Muscle layer of duodenum (tissue), 2 donors: ENCODE results near the gene RAD51B.
A peak's percentile ranks its signal among the peaks of the same experiment; 100 is the strongest.

Experiments used
- H3K27ac ChIP-seq: one replicate; pipeline ENCODE4 v1.7.0; 2013; ENCODE audit warnings: mild to moderate bottlenecking, low read length
- H3K27me3 ChIP-seq: one replicate; pipeline ENCODE4 v1.7.0; 2013; ENCODE audit warnings: low read depth, mild to moderate bottlenecking, control low read depth, low read length
- H3K36me3 ChIP-seq, 2 donors: one replicate each; pipeline ENCODE4 v1.7.0; 2013; ENCODE audit warnings: low read length in 2 of 2, control low read depth in 1 of 2, mild to moderate bottlenecking in 1 of 2; ENCODE audit not compliant: insufficient read depth in 2 of 2, control insufficient read depth in 1 of 2
- H3K4me1 ChIP-seq, 2 donors: one replicate each; pipeline ENCODE4 v1.7.0; 2013; ENCODE audit warnings: low read length in 2 of 2, mild to moderate bottlenecking in 2 of 2, control low read depth in 1 of 2, moderate library complexity in 1 of 2; ENCODE audit not compliant: insufficient read depth in 2 of 2, control insufficient read depth in 1 of 2
- H3K4me3 ChIP-seq, 2 donors: one replicate each; pipeline ENCODE4 v1.7.0; 2013; ENCODE audit warnings: low read length in 2 of 2, low read depth in 1 of 2, mild to moderate bottlenecking in 1 of 2
- H3K9me3 ChIP-seq, 2 donors: one replicate each; pipeline ENCODE4 v1.7.0; 2013; ENCODE audit warnings: low read length in 2 of 2, control low read depth in 1 of 2, mild to moderate bottlenecking in 1 of 2; ENCODE audit not compliant: control insufficient read depth in 1 of 2
- donor health status: healthy.

The RAD51B gene

GRCh38 chr14:68223631-68224030 lies 404.1 kb downstream of the RAD51B start:
- no peak overlapping the region for H3K27ac ChIP-seq
- H3K27me3 ChIP-seq = no peaks in the 10 kb centered on the region
- no peaks in the 10 kb centered on the region for H3K9me3 ChIP-seq
- no peaks in the 10 kb centered on the region for H3K4me1 ChIP-seq
- H3K36me3 ChIP-seq = no peaks in the 10 kb centered on the region
- no peak overlapping the region for H3K4me3 ChIP-seq

DNA sequence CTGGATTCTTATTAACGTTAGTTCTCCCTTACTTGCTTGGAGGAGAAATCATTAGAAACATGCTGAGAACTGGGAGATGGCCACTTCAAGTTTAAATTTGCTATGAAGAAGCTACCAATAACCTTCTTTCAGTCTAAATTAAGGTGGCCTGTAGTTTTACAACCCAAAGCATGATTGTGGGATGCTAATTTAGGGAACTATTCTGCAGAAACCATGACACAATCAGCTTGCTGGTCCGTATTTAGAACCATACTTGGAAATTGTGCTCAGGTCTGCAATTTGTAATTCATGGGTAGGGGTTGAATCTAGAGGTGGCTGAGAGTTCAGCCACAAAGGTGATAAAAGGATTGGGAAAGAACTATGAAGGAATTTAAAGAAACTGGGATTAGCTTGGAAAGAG lies 405.7 kb downstream of the RAD51B start:
- Histone ChIP-seq H3K36me3 (no peaks in the 10 kb centered on the region), H3K9me3 (no peaks in the 10 kb centered on the region), H3K4me1 (no peaks in the 10 kb centered on the region), H3K27me3 (no peaks in the 10 kb centered on the region), H3K27ac (no peak overlapping the region), H3K4me3 (no peak overlapping the region)

DNA sequence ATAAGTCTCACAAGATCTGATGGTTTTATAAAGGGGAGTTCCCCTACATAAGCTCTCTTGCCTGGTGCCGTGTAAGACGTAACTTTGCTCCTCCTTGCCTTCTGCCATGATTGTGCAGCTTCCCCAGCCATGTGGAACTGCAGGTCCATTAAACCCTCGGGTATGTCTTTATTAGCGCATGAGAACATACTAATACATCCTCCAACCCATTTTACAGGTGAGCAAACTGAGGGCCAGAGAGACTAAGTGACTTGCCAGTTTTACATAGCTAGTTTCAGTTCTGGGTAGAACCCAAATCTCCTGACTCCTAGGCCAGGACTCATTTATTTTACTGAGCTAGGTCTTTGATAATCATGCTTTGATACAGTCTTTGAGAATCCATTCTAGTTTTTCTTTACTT lies 406.9 kb downstream of the RAD51B start:
- H3K36me3 ChIP-seq = no peaks in the 10 kb centered on the region
- no peak overlapping the region for H3K4me3 ChIP-seq
- no peak overlapping the region for H3K27ac ChIP-seq
- peaks cover 3 to 6% of the 10 kb centered on the region in 2 donors for H3K4me1 ChIP-seq
- H3K9me3 ChIP-seq = no peaks in the 10 kb centered on the region
- no peaks in the 10 kb centered on the region for H3K27me3 ChIP-seq

DNA sequence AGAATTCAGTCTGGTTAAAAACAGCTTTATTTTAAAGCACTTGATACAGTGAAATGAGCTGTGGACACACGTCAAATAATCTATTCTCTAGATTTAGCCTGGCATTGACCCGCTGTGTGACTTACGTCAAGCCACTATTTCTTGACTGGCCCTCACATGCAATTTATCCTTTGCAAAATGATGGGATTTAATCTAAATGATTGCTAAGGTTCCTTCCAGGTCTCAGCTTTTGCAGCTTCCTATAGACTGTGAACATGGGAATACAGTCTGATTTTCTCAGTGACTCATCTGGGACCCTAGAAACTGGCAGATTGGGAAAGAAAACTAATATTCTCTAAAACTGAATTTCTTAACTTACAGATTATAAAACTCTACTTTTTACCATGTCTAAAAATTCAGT lies 409.1 kb downstream of the RAD51B start:
- Histone ChIP-seq H3K4me3 (no peak overlapping the region), H3K27me3 (no peaks in the 10 kb centered on the region), H3K36me3 (no peaks in the 10 kb centered on the region), H3K4me1 (peaks cover 21 to 26% of the 10 kb centered on the region in 2 donors), H3K27ac (no peak overlapping the region), H3K9me3 (no peaks in the 10 kb centered on the region)

- no peaks in the 10 kb centered on the region for H3K27me3 ChIP-seq
- H3K4me3 ChIP-seq = no peak overlapping the region
- peaks cover 21 to 27% of the 10 kb centered on the region in 2 donors for H3K4me1 ChIP-seq
- no peaks in the 10 kb centered on the region for H3K36me3 ChIP-seq
- H3K27ac ChIP-seq = no peak overlapping the region
- no peaks in the 10 kb centered on the region for H3K9me3 ChIP-seq
These were observed 410.0 kb downstream of the RAD51B start for GRCh38 chr14:68229423-68230100.

DNA sequence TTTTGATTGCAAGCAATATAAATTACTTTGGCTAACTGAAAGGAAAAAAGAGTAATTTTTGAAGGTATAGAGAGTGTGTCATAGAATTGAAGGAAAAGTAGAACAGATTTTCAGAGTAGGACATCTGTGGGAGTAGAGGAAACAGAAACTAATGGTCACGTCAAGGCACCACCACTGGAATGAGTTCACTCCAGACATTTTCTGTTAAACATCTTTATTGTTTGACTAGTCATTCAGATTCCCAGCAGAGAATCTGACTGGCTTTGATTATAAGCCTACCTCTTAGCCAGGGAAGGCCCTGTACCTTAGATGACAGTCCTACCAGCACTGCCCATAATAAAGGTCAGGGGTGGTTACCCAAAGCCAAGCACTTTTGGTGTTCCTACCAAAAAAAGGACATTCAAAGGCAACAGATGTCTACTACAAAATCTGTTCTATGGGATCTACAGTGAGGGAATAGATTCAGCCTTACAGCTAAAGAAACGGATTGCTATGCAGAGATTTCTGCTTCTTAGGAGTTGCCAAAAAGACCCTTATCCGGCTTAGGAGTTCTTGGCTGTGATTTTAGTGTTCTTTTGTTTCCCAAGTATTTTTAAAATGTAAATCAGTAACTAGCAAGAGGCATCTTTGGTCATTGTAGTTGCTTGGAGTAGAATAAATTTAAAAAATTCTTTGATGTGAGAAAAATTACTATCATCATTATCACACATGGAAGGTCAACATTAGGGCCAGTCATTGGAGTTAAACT lies 410.8 kb downstream of the RAD51B start:
- Histone ChIP-seq H3K27ac (peak overlapping the region; percentile 86), H3K36me3 (no peaks in the 10 kb centered on the region), H3K27me3 (no peaks in the 10 kb centered on the region), H3K4me3 (no peak overlapping the region), H3K9me3 (no peaks in the 10 kb centered on the region), H3K4me1 (peaks cover 21 to 27% of the 10 kb centered on the region in 2 donors)

DNA sequence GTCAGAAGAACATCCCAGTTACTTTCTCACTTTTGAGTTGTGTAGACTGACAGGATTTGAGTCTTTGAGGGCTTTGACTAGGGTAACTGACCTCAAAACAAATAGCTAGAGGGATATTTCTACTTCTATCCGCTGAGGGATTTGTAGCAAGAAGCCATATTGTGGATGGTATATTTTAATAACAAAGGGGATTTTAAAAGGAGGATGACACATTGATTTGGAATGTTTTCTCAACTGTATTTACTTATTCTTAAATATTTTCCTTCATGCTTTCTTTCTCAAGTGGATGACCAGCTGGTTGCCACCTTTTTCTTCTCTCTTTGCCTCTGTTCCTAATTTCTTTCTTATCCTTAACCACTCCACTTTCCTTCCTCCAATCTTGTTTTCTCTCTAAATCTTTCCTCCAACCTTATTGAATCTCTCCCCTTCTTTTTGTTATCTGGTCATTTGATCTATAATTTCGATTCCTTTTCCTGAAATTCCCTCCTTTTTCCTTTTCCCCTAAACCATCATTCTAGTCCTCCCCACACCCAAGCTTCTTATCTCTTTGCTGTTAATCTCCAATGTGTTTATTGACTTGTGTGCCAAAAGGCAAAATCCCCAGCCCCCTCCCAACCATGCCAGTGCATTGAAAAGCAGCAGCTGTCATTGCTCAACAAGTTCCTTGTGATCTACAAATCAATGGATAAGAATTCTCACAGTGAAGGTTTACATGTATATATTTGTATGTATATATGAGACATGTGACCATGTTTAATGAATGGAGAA lies 411.6 kb downstream of the RAD51B start:
- peak overlapping the region; percentile 86 for H3K27ac ChIP-seq

DNA sequence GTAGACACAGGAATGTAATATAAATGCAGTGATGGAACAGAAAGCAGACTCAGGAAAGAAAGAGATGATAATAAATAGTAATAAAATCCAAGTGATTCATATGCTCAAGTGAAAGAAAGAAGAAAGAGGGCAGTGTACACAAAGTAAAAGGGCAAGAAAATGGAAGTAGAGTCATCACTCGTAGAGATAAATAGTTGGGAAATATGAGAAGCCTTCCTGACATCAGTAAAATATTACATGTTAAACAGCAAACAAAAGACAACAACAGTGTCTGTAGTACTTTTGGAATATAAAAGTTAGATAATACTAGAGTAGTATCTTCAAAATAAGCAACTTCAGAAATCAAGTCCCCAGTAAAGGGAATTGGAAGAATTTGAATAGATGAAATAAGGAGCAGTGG lies 412.3 kb downstream of the RAD51B start:
- no peaks in the 10 kb centered on the region for H3K9me3 ChIP-seq
- no peaks in the 10 kb centered on the region for H3K27me3 ChIP-seq
- H3K27ac ChIP-seq = peak overlapping the region; percentile 86
- H3K36me3 ChIP-seq = no peaks in the 10 kb centered on the region
- peaks cover 24 to 27% of the 10 kb centered on the region in 2 donors for H3K4me1 ChIP-seq
- no peak overlapping the region for H3K4me3 ChIP-seq

More for the DNA sequence above, 411.6 kb downstream of the RAD51B start:
- Histone ChIP-seq H3K4me3 (no peak overlapping the region), H3K27me3 (no peaks in the 10 kb centered on the region), H3K4me1 (peaks cover 21 to 27% of the 10 kb centered on the region in 2 donors), H3K36me3 (no peaks in the 10 kb centered on the region), H3K9me3 (no peaks in the 10 kb centered on the region)

DNA sequence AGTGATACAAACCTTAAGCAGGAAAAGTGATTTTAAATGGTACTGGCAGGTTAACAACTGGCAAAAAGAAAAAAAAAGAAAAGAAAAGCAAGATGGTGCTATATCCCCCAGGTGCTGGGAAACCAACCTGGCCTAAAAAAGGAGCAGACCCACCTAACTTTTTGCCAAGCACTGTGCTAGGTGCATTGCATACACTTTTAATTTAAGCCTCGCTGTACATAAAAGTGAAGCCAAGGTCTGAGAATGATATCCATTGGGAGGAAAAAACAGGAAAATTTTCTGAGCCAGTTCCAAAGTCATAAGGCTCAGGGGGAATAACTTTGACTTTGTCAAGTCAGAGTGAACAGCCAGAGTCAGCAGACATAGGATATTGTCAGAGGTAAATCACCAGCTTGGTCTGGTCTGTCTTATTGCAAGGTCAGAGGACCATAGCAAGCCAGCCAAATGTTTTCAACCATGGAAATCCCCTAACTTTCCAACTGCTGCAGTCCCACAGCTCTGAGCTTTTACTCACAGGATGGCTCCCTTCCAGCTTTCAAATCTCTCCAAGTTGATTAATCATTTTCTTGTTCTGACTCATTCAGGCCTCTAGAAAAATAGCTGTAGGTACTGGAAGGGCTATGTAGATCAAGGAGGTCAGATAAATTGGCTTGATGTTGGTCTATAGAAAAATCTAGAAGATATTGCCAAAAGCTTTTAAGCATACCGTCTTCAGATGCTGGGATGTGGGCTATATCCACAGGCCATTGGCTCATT lies 412.9 kb downstream of the RAD51B start:
- Histone ChIP-seq H3K27me3 (no peaks in the 10 kb centered on the region), H3K4me3 (no peak overlapping the region), H3K4me1 (peaks cover 24 to 27% of the 10 kb centered on the region in 2 donors), H3K9me3 (no peaks in the 10 kb centered on the region), H3K36me3 (no peaks in the 10 kb centered on the region), H3K27ac (peak overlapping the region; percentile 86)

- no peak overlapping the region for H3K4me3 ChIP-seq
- no peaks in the 10 kb centered on the region for H3K36me3 ChIP-seq
- H3K27me3 ChIP-seq = no peaks in the 10 kb centered on the region
- peaks cover 24 to 27% of the 10 kb centered on the region in 2 donors for H3K4me1 ChIP-seq
- no peaks in the 10 kb centered on the region for H3K9me3 ChIP-seq
- peak overlapping the region; percentile 70 for H3K27ac ChIP-seq
These were observed 413.7 kb downstream of the RAD51B start for GRCh38 chr14:68233101-68233784.
